Measurements from ENCODE around the gene STKLD1.
"Not testable (repeated sequence)": the region's sequence is repeated elsewhere in the genome, so short reads cannot be mapped to it uniquely, and the experiment has no call there.

STKLD1 gene

GRCh38 chr9:133385452-133385851 lies 9.3 kb downstream of the STKLD1 start:
- no peak for DNase-seq (ENCODE audit: low spot score)
- CTCF ChIA-PET: no interaction called here
- H3K27ac ChIP-seq: no peak overlapping the region
- TF ChIP-seq, protein P1, sequence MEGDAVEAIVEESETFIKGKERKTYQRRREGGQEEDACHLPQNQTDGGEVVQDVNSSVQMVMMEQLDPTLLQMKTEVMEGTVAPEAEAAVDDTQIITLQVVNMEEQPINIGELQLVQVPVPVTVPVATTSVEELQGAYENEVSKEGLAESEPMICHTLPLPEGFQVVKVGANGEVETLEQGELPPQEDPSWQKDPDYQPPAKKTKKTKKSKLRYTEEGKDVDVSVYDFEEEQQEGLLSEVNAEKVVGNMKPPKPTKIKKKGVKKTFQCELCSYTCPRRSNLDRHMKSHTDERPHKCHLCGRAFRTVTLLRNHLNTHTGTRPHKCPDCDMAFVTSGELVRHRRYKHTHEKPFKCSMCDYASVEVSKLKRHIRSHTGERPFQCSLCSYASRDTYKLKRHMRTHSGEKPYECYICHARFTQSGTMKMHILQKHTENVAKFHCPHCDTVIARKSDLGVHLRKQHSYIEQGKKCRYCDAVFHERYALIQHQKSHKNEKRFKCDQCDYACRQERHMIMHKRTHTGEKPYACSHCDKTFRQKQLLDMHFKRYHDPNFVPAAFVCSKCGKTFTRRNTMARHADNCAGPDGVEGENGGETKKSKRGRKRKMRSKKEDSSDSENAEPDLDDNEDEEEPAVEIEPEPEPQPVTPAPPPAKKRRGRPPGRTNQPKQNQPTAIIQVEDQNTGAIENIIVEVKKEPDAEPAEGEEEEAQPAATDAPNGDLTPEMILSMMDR (conservative IDR thresholded peaks at IDR 0.05; ENCODE audit: low read depth): no peak
- POLR2A ChIA-PET (ENCODE audit: low non-redundant PET): no interaction called here

DNA sequence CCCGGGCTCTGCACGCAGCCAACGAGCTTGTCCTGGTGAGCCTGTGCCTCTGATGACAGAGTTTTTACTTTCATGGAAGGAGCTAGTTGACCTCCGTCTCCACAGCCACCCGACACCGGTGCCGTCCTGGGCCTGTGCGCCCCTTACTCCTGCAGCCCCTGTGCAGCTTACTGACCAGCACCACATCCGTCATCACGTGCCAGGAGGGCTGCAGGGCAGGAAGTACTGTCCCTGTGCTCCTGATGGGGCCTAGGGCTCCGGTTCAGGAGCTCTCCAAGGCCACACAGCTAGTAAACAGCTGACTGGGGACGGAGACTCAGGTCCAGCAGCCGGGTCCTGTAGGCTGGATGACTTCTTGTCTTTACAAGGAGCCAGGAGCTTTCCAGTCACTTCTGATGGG lies 10.2 kb downstream of the STKLD1 start:
- POLR2A ChIA-PET (ENCODE audit: low non-redundant PET): no interaction called here
- no peak for DNase-seq (ENCODE audit: low spot score)

GRCh38 chr9:133387680-133388079 lies 11.5 kb downstream of the STKLD1 start:
- CTCF ChIA-PET: interaction anchor here (0.6 to 1.5 kb wide), 2 partner anchors 17 to 274 kb away, joined by 4 to 5 read pairs; no protein-coding TSS in a partner anchor
- POLR2A ChIA-PET (ENCODE audit: low non-redundant PET): no interaction called here
- H3K27ac ChIP-seq: peak overlapping the region; percentile 1; the same call in 1 of the 2 replicates
- DNase-seq (ENCODE audit: low spot score): peak; percentile 61
- TF ChIP-seq, protein P1 (conservative IDR thresholded peaks at IDR 0.05; ENCODE audit: low read depth): no peak

More for the DNA sequence above, 10.2 kb downstream of the STKLD1 start:
- H3K27ac ChIP-seq: no peak overlapping the region
- CTCF ChIA-PET: interaction anchor here (0.5 to 1.5 kb wide), 3 partner anchors 9 to 44 kb away, joined by 3 to 5 read pairs (median 4); no protein-coding TSS in a partner anchor
- TF ChIP-seq, protein P1 (conservative IDR thresholded peaks at IDR 0.05; ENCODE audit: low read depth): no peak

- CTCF ChIA-PET: interaction anchor here (0.6 to 0.9 kb wide), 3 partner anchors 19 to 617 kb away, joined by 3 to 4 read pairs (median 3); partner anchors contain the start of gene CACFD1
- no peak for DNase-seq (ENCODE audit: low spot score)
- POLR2A ChIA-PET (ENCODE audit: low non-redundant PET): interaction anchor here (0.5 to 0.6 kb wide), 2 partner anchors 9 to 41 kb away, joined by 3 read pairs; partner anchors contain the start of genes MED22 and RPL7A
- TF ChIP-seq, protein P1 (conservative IDR thresholded peaks at IDR 0.05; ENCODE audit: low read depth): no peak
- no peak overlapping the region for H3K27ac ChIP-seq
These were observed 12.9 kb downstream of the STKLD1 start for GRCh38 chr9:133389025-133389557.

DNA sequence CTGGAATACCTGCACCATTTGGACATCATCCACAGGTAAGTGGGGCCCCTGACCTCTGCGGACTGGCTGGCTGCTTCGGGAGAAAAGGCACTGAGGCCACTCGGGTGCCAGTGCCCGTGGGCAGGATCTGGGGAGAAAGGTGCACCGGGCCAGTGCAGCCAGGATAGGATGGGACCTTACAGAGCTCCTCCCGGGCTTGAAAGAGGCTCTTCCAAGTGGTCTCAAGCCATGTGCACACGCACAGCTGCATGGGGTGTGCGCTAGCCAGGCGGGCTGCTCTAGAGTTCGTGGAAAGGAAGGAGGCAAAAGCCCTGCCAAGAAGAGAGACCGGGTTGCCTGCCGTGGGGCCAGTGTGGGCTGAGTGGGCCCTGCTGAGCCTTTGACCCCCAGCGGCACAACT lies 13.4 kb downstream of the STKLD1 start:
- no peak for DNase-seq (ENCODE audit: low spot score)
- TF ChIP-seq, protein P1 (conservative IDR thresholded peaks at IDR 0.05; ENCODE audit: low read depth): no peak
- ChIA-PET POLR2A (ENCODE audit: low non-redundant PET) (interaction anchor here (0.6 kb wide), 2 partner anchors 10 to 29 kb away, joined by 3 to 4 read pairs; no protein-coding TSS in a partner anchor), CTCF (interaction anchor here (0.6 kb wide), 2 partner anchors 19 to 30 kb away, joined by 3 to 4 read pairs; no protein-coding TSS in a partner anchor)
- no peak overlapping the region for H3K27ac ChIP-seq

DNA sequence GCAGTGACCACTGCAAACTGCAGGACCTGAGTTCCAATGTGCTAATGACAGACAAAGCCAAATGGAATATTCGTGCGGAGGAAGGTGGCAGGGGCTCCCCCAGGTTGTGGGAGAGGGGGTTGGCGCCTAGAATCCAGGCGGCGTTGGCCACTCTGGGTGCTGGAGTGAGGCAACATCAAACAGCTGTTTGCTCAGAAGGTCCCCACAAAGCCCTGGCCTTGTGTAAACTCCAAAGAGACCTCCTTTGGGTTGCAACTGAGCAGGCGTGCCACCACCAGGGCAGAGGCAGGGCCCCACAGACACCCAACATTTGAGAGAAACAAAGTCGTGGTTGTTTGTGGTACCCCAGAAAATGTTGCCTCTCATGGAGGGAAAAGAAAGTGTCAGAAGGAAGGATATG lies 14.5 kb downstream of the STKLD1 start:
- ChIA-PET POLR2A (ENCODE audit: low non-redundant PET) (no interaction called here), CTCF (interaction anchor here (0.6 kb wide), 1 partner anchor 512 kb away, joined by 5 read pairs; no protein-coding TSS in a partner anchor)
- TF ChIP-seq, protein P1 (conservative IDR thresholded peaks at IDR 0.05; ENCODE audit: low read depth): no peak
- H3K27ac ChIP-seq: no peak overlapping the region
- DNase-seq (ENCODE audit: low spot score): no peak

- POLR2A ChIA-PET (ENCODE audit: low non-redundant PET); DNase-seq (ENCODE audit: low spot score); H3K27ac ChIP-seq; CTCF ChIA-PET: not testable (repeated sequence)
These were observed 15.3 kb downstream of the STKLD1 start for GRCh38 chr9:133391449-133391848.

- DNase-seq (ENCODE audit: low spot score); POLR2A ChIA-PET (ENCODE audit: low non-redundant PET); H3K27ac ChIP-seq; CTCF ChIA-PET: not testable (repeated sequence)
These were observed 16.1 kb downstream of the STKLD1 start for GRCh38 chr9:133392308-133392707.
